ENCODE measurements around the gene PITPNM3. TPM values are rescaled to one million over a fixed set of nuclear protein-coding genes. Genes with fewer than 3 reads are reported as not detected.

PITPNM3 gene
- polyA plus RNA-seq, 1 donor from 2014 or later = 3.0 TPM

- TF ChIP-seq SMC3 (conservative IDR thresholded peaks at IDR 0.05; ENCODE audit: poor library complexity) (no peak), TAF1 (IDR thresholded peaks at IDR 0.05; ENCODE audit: low read depth) (no peak), EP300 (conservative IDR thresholded peaks at IDR 0.05; ENCODE audit: poor library complexity, severe bottlenecking) (no peak), EZH2 (IDR thresholded peaks at IDR 0.05; ENCODE audit: borderline replicate concordance, insufficient read depth, low read length, poor library complexity, severe bottlenecking) (peak; percentile 25), RAD21 (conservative IDR thresholded peaks at IDR 0.05) (no peak)
- H2AFZ ChIP-seq (ENCODE audit: low read depth, low read length) = no peak overlapping the region
- H3K4me3 ChIP-seq (ENCODE audit: low read length) = peak overlapping the region; percentile 67
- H3K4me2 ChIP-seq (ENCODE audit: low read length) = no peak overlapping the region
- no peaks in the 10 kb centered on the region for H3K36me3 ChIP-seq (ENCODE audit: insufficient read depth, low read length)
- peak overlapping the region; percentile 55 for H3K9ac ChIP-seq (ENCODE audit: low read length)
- H3K27ac ChIP-seq (ENCODE audit: low read length) = no peak overlapping the region
- no peaks in the 10 kb centered on the region for H3K79me2 ChIP-seq (replicated peaks; ENCODE audit: insufficient read depth, low read length)
- no peaks in the 10 kb centered on the region for H4K20me1 ChIP-seq (ENCODE audit: insufficient read depth)
- H3K27me3 ChIP-seq (ENCODE audit: insufficient read depth, low read depth, low read length) = peaks cover 31% of the 10 kb centered on the region
- no peaks in the 10 kb centered on the region for H3K9me2 ChIP-seq (ENCODE audit: insufficient read depth, low read length)
- H3K9me3 ChIP-seq (ENCODE audit: low read length) = no peaks in the 10 kb centered on the region
- H3F3A ChIP-seq (ENCODE audit: insufficient read depth, low read length, poor library complexity, severe bottlenecking) = no peaks in the 10 kb centered on the region
Observed at GRCh38 chr17:6555331-6556120, 829 bp downstream of the PITPNM3 start.

- TF ChIP-seq RAD21 (conservative IDR thresholded peaks at IDR 0.05) = no peak
- TF ChIP-seq REST (IDR thresholded peaks at IDR 0.05; ENCODE audit: borderline replicate concordance) = no peak
- TF ChIP-seq POLR2AphosphoS5 (IDR thresholded peaks at IDR 0.05) = no peak
- no peak for TF ChIP-seq CTCF (IDR thresholded peaks at IDR 0.05; ENCODE audit: poor library complexity, severe bottlenecking)
- no peak for TF ChIP-seq TAF1 (IDR thresholded peaks at IDR 0.05; ENCODE audit: low read depth)
- no peak for TF ChIP-seq EZH2 (IDR thresholded peaks at IDR 0.05; ENCODE audit: borderline replicate concordance, insufficient read depth, low read length, poor library complexity, severe bottlenecking)
- TF ChIP-seq MXI1 (conservative IDR thresholded peaks at IDR 0.05; ENCODE audit: poor library complexity, severe bottlenecking) = no peak
- TF ChIP-seq EP300 (conservative IDR thresholded peaks at IDR 0.05; ENCODE audit: poor library complexity, severe bottlenecking) = no peak
- TF ChIP-seq SMC3 (conservative IDR thresholded peaks at IDR 0.05; ENCODE audit: poor library complexity) = no peak
- H3K9me3 ChIP-seq (ENCODE audit: low read length) = no peaks in the 10 kb centered on the region
- no peak overlapping the region for H3K4me2 ChIP-seq (ENCODE audit: low read length)
- H3K4me3 ChIP-seq (ENCODE audit: low read length) = peak overlapping the region; percentile 67
- H3K27me3 ChIP-seq (ENCODE audit: insufficient read depth, low read depth, low read length) = peaks cover 31% of the 10 kb centered on the region
- H4K20me1 ChIP-seq (ENCODE audit: insufficient read depth) = no peaks in the 10 kb centered on the region
- H3K9ac ChIP-seq (ENCODE audit: low read length) = no peak overlapping the region
- no peaks in the 10 kb centered on the region for H3K79me2 ChIP-seq (replicated peaks; ENCODE audit: insufficient read depth, low read length)
- no peak overlapping the region for H3K27ac ChIP-seq (ENCODE audit: low read length)
- H3F3A ChIP-seq (ENCODE audit: insufficient read depth, low read length, poor library complexity, severe bottlenecking) = no peaks in the 10 kb centered on the region
- no peaks in the 10 kb centered on the region for H3K9me2 ChIP-seq (ENCODE audit: insufficient read depth, low read length)
- no peaks in the 10 kb centered on the region for H3K36me3 ChIP-seq (ENCODE audit: insufficient read depth, low read length)
- no peak overlapping the region for H2AFZ ChIP-seq (ENCODE audit: low read depth, low read length)
Observed at GRCh38 chr17:6554871-6555330, 1.5 kb downstream of the PITPNM3 start.
